ENCODE results near the gene TMEM245. TPM values are rescaled to one million over a fixed set of nuclear protein-coding genes. Genes with fewer than 3 reads are reported as not detected.

Gene TMEM245
- total and polyA plus RNA-seq, 4 donors, result 34.7 to 82.8 (median 49.1) TPM

DNA sequence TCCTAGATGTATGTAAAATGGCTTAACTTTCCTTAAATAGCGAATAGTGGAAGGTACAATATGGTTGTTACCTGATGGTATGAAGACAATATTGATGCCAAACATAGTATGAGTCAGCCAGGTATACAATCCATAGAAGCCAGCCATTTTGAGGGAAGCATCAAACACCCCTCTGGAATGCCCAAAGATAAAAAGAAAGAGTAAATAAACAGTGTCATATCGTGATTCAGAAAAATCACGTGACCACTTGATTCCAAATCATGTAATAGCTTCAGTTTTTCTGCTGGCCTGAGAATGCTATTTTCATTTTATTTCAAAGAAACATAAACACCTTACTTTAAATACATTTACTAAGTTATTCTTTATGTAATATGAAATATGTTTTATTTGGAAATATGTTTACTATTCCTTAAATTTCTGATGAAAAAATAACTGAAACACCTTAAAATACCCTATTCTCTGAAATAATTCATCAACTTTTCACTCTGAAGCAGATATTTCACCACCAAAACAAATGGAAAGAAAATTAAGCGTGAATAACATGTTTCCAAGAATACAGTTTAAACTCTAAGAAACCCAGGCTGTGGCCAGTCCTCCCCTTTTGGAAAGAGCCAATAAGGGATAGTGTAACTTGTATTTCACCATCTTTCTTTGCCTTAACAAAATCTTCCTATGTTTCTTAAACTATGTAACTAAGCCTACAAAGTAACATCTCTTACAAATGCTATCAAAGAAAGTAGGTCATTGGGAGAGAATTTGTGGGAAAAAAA lies 81.6 kb downstream of the TMEM245 start:
- Histone ChIP-seq H3K27me3 (ENCODE audit: control insufficient read depth, insufficient read depth, low read length) (no peaks in the 10 kb centered on the region), H3K36me3 (ENCODE audit: control insufficient read depth, insufficient read depth, low read length) (peaks cover 13% of the 10 kb centered on the region), H3K27ac (ENCODE audit: low read depth, low read length) (no peak overlapping the region), H3K4me1 (ENCODE audit: control insufficient read depth, insufficient read depth, low read length) (no peaks in the 10 kb centered on the region), H3K4me3 (ENCODE audit: low read depth, low read length) (no peak overlapping the region), H3K9me3 (ENCODE audit: control insufficient read depth, insufficient read depth, low read length) (no peaks in the 10 kb centered on the region)
- DNase-seq (ENCODE audit: low read depth in 4 of 6, low spot score in 6 of 6), result no peak
- 100% methylated on average over 1 of the region's 4 CpGs for WGBS (ENCODE audit: insufficient coverage)

DNA sequence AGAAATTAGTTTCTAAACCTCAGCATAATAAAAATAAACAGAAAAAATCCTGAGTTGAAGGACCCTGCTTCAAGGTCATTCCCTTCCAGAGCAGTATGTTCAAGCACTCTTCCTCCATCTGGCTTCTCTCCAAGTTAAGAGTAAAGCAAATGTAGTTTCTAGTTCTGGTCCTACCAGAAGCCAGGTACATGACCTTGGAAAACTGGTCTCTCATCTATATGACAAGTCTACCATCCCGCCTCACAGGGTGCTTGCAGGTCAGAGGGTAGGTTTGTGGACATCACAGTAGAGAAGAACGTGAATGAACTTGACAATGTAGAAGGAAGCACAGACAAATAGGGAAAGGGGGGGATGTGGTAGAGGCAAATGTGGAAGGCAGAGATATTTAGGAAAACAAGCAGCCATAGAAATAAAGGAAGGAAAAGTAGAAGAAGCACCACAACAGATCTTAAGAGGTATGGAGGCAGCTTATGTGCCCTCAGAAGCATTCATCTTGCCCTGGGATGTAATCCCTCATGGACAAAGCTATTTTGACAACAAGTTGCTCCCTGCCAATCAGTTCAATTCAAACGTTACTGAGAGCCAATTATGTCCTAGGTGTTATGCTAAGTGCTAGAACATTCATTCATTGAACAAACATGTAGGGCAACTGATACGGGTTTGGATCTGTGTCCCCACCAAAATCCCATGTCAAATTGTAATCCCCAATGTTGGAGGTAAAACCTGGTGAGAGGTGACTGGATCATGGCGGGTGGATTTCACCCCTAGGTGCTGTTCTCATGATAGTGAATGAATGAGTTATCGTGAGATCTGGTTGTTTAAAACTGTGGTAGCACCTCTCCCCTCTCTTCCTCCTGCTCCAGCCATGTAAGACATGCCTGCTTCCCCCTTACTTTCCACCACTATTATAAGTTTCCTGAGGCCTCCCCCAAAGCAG lies 82.7 kb downstream of the TMEM245 start:
- no peaks in the 10 kb centered on the region for H3K9me3 ChIP-seq (ENCODE audit: control insufficient read depth, insufficient read depth, low read length)
- no peaks in the 10 kb centered on the region for H3K27me3 ChIP-seq (ENCODE audit: control insufficient read depth, insufficient read depth, low read length)
- DNase-seq (ENCODE audit: low read depth in 4 of 6, low spot score in 6 of 6), result no peak
- 89% methylated on average over 1 of the region's 6 CpGs for WGBS (ENCODE audit: insufficient coverage)
- peaks cover 19% of the 10 kb centered on the region for H3K36me3 ChIP-seq (ENCODE audit: control insufficient read depth, insufficient read depth, low read length)
- H3K4me3 ChIP-seq (ENCODE audit: low read depth, low read length), result no peak overlapping the region
- H3K27ac ChIP-seq (ENCODE audit: low read depth, low read length), result peak overlapping the region; percentile 72
- H3K4me1 ChIP-seq (ENCODE audit: control insufficient read depth, insufficient read depth, low read length), result no peaks in the 10 kb centered on the region

DNA sequence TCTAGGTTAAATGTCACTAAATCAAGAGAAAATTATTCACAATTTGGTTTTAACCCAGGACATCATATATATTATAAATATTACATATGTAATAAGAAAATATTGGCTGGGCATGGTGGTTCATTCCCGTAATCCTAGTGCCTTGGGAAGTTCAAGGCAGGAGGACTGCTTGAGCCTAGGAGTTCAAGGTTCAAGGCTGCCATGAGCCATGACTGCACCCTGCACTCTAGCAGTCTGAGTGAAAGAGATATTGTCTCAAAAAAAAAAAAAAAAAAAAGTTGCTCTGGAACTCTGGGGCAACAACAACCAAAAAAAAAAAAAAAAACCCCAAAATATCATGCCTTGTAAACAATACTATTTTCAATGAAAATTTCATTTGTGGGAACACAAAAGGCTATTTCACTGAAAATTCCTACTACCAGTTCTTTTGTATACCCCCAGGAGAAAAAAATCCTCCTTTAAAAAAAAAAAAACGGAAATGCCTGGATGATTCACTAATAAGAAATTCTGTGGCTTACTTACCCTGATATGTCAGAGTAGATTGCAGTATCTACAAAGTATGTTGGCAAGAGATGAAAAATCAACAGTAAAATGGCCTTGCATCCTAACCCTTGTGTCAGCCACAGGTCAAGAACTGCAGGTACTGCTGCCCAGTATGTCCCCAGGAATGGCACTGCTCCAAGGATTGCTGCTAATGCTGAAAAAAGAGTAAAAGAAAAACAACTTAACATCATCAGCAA lies 83.9 kb downstream of the TMEM245 start:
- DNase-seq (ENCODE audit: low read depth in 4 of 6, low spot score in 6 of 6), result peak in 1 of 6 donors; percentile 47
- H3K27ac ChIP-seq (ENCODE audit: low read depth, low read length), result peak overlapping the region; percentile 72
- H3K4me3 ChIP-seq (ENCODE audit: low read depth, low read length), result no peak overlapping the region
- no peaks in the 10 kb centered on the region for H3K27me3 ChIP-seq (ENCODE audit: control insufficient read depth, insufficient read depth, low read length)
- H3K9me3 ChIP-seq (ENCODE audit: control insufficient read depth, insufficient read depth, low read length), result no peaks in the 10 kb centered on the region
- no peaks in the 10 kb centered on the region for H3K4me1 ChIP-seq (ENCODE audit: control insufficient read depth, insufficient read depth, low read length)
- H3K36me3 ChIP-seq (ENCODE audit: control insufficient read depth, insufficient read depth, low read length), result peaks cover 19% of the 10 kb centered on the region
- WGBS (ENCODE audit: insufficient coverage), result 100% methylated on average over 1 of the region's 2 CpGs

GRCh38 chr9:109033941-109034700 lies 85.6 kb downstream of the TMEM245 start:
- 100% methylated on average over 3 of the region's 6 CpGs for WGBS (ENCODE audit: insufficient coverage)

DNA sequence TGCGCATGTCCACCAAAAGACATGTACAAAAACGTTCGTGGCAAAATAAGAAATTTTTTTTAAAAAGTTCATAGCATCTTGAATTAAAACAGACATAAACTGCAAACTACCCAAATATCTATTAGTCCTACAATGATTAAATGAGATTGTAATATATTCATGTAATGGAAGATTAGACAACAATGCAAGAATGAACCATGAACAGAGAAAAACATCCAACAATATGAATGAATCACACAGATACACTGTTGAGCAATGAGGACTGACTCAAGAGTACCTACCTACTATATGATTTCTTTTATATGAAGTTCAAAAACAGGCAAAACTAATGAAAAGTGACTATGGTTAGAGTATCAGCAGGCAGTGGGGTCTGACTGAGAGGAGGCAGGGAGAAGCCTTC lies 88.5 kb downstream of the TMEM245 start:
- no peaks in the 10 kb centered on the region for H3K9me3 ChIP-seq (ENCODE audit: control insufficient read depth, insufficient read depth, low read length)
- no CpG with 5 or more reads among the region's 3 CpGs for WGBS (ENCODE audit: insufficient coverage)
- H3K4me3 ChIP-seq (ENCODE audit: low read depth, low read length), result no peak overlapping the region
- no peak overlapping the region for H3K27ac ChIP-seq (ENCODE audit: low read depth, low read length)
- peaks cover 6% of the 10 kb centered on the region for H3K4me1 ChIP-seq (ENCODE audit: control insufficient read depth, insufficient read depth, low read length)
- peaks cover 16% of the 10 kb centered on the region for H3K36me3 ChIP-seq (ENCODE audit: control insufficient read depth, insufficient read depth, low read length)
- DNase-seq (ENCODE audit: low read depth in 4 of 6, low spot score in 6 of 6), result no peak
- no peaks in the 10 kb centered on the region for H3K27me3 ChIP-seq (ENCODE audit: control insufficient read depth, insufficient read depth, low read length)

More at GRCh38 chr9:109033941-109034700, 85.6 kb downstream of the TMEM245 start:
- Histone ChIP-seq H3K36me3 (ENCODE audit: control insufficient read depth, insufficient read depth, low read length) (peaks cover 19% of the 10 kb centered on the region), H3K27me3 (ENCODE audit: control insufficient read depth, insufficient read depth, low read length) (no peaks in the 10 kb centered on the region), H3K4me1 (ENCODE audit: control insufficient read depth, insufficient read depth, low read length) (no peaks in the 10 kb centered on the region), H3K27ac (ENCODE audit: low read depth, low read length) (no peak overlapping the region), H3K4me3 (ENCODE audit: low read depth, low read length) (no peak overlapping the region), H3K9me3 (ENCODE audit: control insufficient read depth, insufficient read depth, low read length) (no peaks in the 10 kb centered on the region)
- DNase-seq (ENCODE audit: low read depth in 4 of 6, low spot score in 6 of 6), result peak in 1 of 6 donors; percentile 2

DNA sequence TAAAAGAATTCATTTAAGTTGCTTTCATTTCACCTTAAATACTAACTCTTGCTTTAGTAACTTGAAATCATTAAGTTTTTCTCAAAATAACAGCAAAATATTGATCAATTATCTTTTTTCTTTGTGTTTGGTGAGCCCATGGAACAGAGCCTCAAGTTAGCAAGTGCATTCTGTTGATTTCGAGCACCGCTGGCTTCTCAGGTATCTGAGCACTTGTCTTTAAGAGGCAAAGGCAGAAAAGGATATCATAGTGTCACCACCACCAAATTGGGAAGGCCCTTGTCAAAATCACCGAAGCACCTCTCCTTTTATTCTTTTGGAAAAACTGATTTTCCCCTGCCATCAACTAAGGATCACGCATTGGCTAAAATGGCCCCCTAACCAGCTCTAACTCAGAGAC lies 89.3 kb downstream of the TMEM245 start:
- DNase-seq (ENCODE audit: low read depth in 4 of 6, low spot score in 6 of 6), result no peak
- Histone ChIP-seq H3K27me3 (ENCODE audit: control insufficient read depth, insufficient read depth, low read length) (no peaks in the 10 kb centered on the region), H3K4me3 (ENCODE audit: low read depth, low read length) (no peak overlapping the region), H3K36me3 (ENCODE audit: control insufficient read depth, insufficient read depth, low read length) (peaks cover 16% of the 10 kb centered on the region), H3K9me3 (ENCODE audit: control insufficient read depth, insufficient read depth, low read length) (no peaks in the 10 kb centered on the region), H3K4me1 (ENCODE audit: control insufficient read depth, insufficient read depth, low read length) (peaks cover 6% of the 10 kb centered on the region), H3K27ac (ENCODE audit: low read depth, low read length) (no peak overlapping the region)
- WGBS (ENCODE audit: insufficient coverage), result 100% methylated on average over 2 of the region's 4 CpGs

DNA sequence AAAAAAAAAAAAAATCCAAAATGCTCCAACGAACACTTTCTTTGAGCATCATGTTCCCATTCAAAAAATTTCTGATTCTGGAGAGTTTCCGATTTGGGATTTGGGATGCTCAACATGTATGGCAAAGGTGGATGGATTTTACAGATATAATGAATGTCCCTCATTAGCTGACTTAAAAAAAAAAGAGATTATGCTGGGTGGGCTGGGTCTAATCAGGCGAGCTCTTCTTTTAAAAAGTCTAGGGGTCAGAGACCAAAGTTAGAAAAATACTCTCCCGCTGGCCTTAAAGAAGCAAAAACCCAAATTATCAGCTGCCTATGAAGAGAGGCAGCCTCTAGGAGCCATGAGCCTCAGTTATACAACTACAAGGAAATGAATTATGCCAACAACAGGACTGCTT lies 91.3 kb downstream of the TMEM245 start:
- no peak overlapping the region for H3K4me3 ChIP-seq (ENCODE audit: low read depth, low read length)
- peaks cover 6% of the 10 kb centered on the region for H3K4me1 ChIP-seq (ENCODE audit: control insufficient read depth, insufficient read depth, low read length)
- no peaks in the 10 kb centered on the region for H3K27me3 ChIP-seq (ENCODE audit: control insufficient read depth, insufficient read depth, low read length)
- H3K9me3 ChIP-seq (ENCODE audit: control insufficient read depth, insufficient read depth, low read length), result no peaks in the 10 kb centered on the region
- DNase-seq (ENCODE audit: low read depth in 4 of 6, low spot score in 6 of 6), result no peak
- no peak overlapping the region for H3K27ac ChIP-seq (ENCODE audit: low read depth, low read length)
- peaks cover 11% of the 10 kb centered on the region for H3K36me3 ChIP-seq (ENCODE audit: control insufficient read depth, insufficient read depth, low read length)
- 100% methylated on average over 2 of the region's 4 CpGs for WGBS (ENCODE audit: insufficient coverage)

DNA sequence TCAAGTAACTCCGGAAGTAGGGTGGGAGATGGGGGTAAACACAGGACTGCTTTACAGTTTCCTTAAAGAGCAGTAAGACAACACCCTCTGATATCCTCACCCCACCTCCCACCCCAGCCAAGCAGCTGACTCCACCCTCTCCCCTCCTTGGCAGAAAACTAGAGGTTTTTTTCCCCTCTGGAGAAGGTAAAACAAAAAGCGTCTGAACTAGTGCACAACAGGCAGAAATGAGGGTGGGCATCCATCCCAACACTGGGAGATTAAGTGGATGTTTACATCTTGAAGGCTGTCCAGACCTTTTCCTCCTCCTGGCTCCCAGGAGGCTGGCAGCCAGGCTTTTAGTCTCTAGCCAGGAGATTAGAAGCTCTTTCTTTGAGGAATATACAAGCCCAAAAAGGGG lies 92.6 kb downstream of the TMEM245 start:
- no CpG with 5 or more reads among the region's 2 CpGs for WGBS (ENCODE audit: insufficient coverage)
- no peak overlapping the region for H3K4me3 ChIP-seq (ENCODE audit: low read depth, low read length)
- peak overlapping the region; percentile 48 for H3K27ac ChIP-seq (ENCODE audit: low read depth, low read length)
- DNase-seq (ENCODE audit: low read depth in 4 of 6, low spot score in 6 of 6), result peak in 3 of 6 donors; percentile 35 to 79 (median 44)
- H3K9me3 ChIP-seq (ENCODE audit: control insufficient read depth, insufficient read depth, low read length), result no peaks in the 10 kb centered on the region
- peaks cover 6% of the 10 kb centered on the region for H3K4me1 ChIP-seq (ENCODE audit: control insufficient read depth, insufficient read depth, low read length)
- H3K36me3 ChIP-seq (ENCODE audit: control insufficient read depth, insufficient read depth, low read length), result peaks cover under 1% of the 10 kb centered on the region
- H3K27me3 ChIP-seq (ENCODE audit: control insufficient read depth, insufficient read depth, low read length), result no peaks in the 10 kb centered on the region

- no peak overlapping the region for H3K4me3 ChIP-seq (ENCODE audit: low read depth, low read length)
- 90% methylated on average over 7 of the region's 7 CpGs for WGBS (ENCODE audit: insufficient coverage)
- no peak for DNase-seq (ENCODE audit: low read depth in 4 of 6, low spot score in 6 of 6)
- no peaks in the 10 kb centered on the region for H3K27me3 ChIP-seq (ENCODE audit: control insufficient read depth, insufficient read depth, low read length)
- H3K9me3 ChIP-seq (ENCODE audit: control insufficient read depth, insufficient read depth, low read length), result no peaks in the 10 kb centered on the region
- no peaks in the 10 kb centered on the region for H3K36me3 ChIP-seq (ENCODE audit: control insufficient read depth, insufficient read depth, low read length)
- H3K4me1 ChIP-seq (ENCODE audit: control insufficient read depth, insufficient read depth, low read length), result peaks cover 6% of the 10 kb centered on the region
- H3K27ac ChIP-seq (ENCODE audit: low read depth, low read length), result no peak overlapping the region
These were observed 93.4 kb downstream of the TMEM245 start for GRCh38 chr9:109026306-109026705.

All from spinal cord (tissue), 10 donors.